Endothelial cell of hepatic sinusoid (primary cell): ENCODE results near the gene CMTM8.
"Not testable (repeated sequence)": the region's sequence is repeated elsewhere in the genome, so short reads cannot be mapped to it uniquely, and the experiment has no call there.

Experiments used
- in situ Hi-C: cut with HindIII; loops from 2 replicates; pipeline ENCODE4 v1.10.0; 2017; ENCODE audit warnings: low sequenced_read_pairs

CMTM8 gene

GRCh38 chr3:32371461-32372212, 133.2 kb downstream of the CMTM8 start:
- in situ Hi-C loops: no loop called here

GRCh38 chr3:32372213-32372490, 133.7 kb downstream of the CMTM8 start:
- in situ Hi-C loops: no loop called here

GRCh38 chr3:32373276-32373675, 134.8 kb downstream of the CMTM8 start:
- in situ Hi-C loops: no loop called here

GRCh38 chr3:32373844-32374243, 135.4 kb downstream of the CMTM8 start:
- in situ Hi-C loops: no loop called here

DNA sequence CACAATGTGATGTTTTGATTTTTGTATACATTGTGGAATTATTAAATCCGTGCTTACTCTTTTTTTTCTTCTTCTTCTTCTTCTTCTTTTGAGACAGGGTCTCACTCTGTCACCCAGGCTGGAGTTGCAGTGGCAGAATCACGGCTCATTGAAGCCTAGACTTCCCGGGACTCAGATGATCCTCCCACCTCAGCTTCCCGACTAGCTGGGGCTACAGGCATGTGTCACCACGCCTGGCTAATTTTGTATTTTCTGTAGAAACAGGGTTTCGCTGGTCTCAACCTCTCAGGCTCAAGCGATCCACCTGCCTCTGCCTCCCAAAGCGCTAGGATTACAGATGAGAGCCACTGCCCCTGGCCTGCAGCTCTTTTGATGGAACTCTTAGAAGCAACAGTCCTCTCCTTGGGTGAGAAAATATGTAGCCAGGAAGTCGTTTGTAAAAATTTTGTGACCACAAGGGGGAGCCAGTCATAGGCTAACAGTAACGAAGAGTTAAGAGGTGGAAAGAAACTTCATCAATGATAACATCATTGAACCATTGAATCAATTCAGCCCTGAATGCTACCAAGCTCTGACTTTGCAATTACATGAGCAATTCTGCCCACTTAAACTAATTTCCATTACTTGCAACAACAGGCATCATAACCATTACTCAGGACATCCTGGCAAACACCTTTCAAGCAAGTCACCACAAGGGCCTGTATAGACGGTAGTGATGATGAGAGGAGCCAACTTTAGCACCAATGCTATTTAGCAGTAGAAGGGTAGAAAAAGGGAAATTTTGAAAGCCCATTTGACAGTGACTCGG, 136.5 kb downstream of the CMTM8 start:
- in situ Hi-C loops: no loop called here

DNA sequence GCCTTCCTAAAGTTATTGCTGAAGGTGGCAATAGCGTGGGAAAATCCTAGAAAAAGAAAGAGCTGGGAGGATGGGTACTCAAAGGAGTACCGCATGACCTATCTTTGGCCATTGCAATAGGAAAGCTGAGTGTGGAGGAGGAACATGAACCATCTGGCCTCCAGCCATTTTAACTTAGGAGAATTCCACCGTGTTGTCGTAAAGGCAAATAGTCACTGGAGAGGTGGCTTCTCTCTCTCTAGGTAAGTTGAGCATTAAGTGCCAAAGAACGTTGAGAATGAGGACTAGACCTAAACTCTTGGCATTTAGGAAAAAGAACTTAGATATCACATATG, 137.1 kb downstream of the CMTM8 start:
- in situ Hi-C loops: no loop called here

DNA sequence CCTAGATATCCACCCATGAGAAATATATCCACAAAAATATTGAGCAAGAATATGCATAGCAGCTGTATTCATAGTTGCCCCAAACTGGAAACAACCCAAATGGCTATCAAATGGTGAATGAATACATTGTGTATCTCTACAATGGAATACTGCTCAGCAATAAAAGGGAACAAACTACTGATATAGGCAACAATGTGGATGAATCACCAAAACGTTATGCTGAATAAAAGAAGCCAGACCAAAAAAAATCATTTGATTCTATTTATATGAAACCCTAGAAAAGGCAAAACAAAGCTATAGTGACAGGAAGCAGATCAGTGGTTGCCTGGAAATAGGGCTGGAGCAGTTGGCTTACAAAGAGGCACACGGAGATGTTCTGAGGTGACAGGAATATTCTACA, 137.6 kb downstream of the CMTM8 start:
- in situ Hi-C loops: no loop called here

DNA sequence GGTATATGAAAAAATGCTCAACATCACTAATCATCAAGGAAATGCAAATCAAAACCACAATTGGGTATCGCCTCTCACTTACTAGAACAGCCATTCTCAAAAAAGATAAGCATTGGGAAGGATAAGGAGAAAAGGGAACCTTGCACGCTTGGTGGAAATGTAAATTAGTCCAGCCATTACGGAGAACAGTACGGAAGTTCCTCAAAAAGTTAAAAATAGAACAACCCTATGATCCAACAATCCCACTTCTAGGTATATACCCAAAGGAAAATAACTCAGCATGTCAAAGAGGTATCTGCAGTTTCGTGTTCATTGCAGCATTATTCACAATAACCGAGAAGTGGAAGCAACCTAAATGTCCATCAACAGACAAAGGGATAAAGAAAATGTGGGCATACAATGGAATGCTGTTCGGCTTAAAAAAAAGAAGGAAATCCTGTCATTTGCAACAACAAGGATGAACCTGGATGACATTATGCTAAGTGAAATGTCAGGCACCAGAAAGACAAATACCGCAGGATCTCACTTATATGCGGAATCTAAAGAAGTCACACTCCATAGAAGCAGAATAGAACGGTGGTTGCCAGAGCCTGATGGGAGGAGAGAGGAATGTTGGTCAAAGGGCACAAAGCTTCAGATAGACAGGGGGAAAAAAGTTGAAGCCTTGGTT, 141.5 kb downstream of the CMTM8 start:
- in situ Hi-C loops: no loop called here

DNA sequence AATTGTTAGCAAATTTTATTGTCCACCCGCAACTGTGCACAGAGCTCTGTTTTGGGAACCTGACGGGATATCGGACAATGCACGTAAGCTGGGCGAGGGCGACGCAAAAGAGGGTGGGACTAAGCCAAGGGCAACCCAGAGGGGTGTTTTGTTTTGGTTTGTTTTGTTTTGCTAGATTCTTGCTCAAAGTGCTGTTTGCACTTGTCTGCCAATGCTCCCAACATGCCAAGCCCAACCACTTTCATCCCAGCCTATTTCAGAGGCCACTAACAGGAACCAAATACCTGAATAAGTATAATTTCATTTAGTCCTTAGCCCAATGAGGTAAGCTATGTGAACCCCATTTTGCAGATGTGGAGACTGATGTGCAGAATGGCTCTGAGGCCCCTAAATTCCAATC, 143.4 kb downstream of the CMTM8 start:
- in situ Hi-C loops: no loop called here

GRCh38 chr3:32383136-32383711, 144.7 kb downstream of the CMTM8 start:
- in situ Hi-C loops: no loop called here

GRCh38 chr3:32384938-32385337, 146.5 kb downstream of the CMTM8 start:
- in situ Hi-C loops: no loop called here

GRCh38 chr3:32387512-32387911, 149.0 kb downstream of the CMTM8 start:
- in situ Hi-C loops: no loop called here

DNA sequence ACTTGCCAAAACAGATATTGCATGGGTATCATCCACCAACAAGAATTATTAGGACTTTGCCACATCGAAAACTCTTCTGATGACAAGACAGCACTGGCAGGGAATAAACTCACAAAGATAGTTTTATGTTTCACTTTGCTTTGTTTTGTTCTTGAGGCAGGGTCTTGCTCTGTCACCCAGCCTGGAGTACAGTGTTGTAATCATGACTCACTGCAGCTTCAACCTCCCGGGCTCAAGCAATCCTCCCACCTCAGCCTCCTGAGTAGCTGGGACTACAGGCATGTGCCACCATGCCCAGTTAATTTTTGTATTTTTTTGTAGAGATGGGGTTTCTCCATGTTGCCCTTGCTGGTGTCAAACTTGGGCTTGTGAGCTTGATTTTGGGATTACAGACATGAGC, 151.1 kb downstream of the CMTM8 start:
- in situ Hi-C loops: not testable (repeated sequence)

DNA sequence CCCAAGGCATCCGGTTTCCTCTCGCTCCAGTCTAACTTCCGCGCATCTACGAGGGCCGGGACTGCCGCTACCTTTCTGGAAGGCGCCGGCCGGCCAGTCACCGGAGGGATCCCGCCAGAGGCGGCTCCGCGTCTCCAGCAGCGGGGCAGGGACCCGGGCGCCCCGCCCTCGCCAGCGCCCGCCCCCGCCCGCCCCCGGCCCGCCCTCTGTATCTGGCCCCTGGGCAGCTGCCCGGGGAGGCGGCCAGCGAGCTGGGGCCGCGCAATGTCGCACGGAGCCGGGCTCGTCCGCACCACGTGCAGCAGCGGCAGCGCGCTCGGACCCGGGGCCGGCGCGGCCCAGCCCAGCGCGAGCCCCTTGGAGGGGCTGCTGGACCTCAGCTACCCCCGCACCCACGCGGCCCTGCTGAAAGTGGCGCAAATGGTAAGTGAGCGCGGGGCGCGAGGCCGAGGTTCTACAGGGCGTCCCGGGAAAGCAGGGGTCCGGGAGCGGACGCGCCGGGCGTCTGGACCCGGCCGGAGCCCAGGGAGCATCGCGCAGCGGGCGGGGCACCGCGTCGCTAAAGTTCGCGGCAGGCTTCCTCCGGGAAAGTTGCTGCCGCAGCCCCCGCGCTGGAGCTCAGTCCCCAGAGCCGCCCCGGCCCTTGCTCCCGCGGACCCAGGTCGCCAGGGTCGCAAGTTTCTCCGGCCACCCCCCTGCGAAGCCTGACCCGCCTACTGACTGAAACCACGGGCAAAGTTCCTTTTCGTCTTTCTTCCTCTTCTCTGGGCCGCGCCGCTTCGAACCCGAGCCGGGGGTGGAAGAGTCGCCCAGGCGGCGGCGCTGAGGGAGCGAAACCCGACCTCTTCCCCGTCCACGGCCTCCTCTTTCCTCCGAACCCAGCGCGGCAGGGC, 153.4 kb downstream of the CMTM8 start, which contains the start of gene CMTM7:
Gene CMTM7, plus strand, starts transcription at position 211 of the 893 bp plus-strand sequence. Its CDS starts 54 bp downstream, at position 265.
- in situ Hi-C loops: no loop called here

DNA sequence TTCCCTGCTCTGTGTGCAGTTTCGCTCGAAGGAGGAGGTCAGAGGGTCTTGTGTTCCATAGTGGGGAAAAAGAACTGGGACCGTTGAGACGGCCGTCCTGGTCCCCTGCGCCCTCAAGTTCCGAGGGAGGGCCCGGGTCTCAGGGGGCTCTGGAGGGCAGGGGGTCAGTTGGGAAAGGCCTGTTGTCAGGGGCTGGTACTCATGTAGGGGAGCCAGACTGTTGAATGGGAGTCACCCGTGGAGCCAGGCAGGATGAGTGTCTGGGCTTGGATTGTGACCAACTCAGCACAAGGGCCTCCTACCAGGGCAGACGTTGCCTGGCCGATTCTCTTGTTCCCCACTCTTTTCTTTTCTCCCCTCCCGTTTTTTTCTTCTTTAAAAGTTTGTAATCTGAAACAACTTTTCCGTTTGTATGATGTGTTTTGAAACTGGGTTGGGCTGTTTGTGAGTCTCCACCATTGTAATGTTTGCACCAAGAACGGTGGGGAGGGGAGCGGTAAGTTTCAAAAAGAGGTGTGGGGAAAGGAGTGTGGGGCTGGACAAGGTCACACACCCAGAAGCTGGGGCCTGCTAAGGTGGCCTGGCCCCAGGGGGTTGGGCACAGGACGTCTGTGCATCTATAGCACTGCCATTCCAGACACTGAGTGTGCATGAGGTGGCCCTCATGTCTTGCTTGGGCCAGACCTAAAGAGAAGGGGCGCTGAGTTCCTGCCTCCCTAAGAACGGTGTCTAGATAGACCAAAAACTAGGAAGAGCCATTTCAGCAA, 154.2 kb downstream of the CMTM8 start:
- in situ Hi-C loops: no loop called here

DNA sequence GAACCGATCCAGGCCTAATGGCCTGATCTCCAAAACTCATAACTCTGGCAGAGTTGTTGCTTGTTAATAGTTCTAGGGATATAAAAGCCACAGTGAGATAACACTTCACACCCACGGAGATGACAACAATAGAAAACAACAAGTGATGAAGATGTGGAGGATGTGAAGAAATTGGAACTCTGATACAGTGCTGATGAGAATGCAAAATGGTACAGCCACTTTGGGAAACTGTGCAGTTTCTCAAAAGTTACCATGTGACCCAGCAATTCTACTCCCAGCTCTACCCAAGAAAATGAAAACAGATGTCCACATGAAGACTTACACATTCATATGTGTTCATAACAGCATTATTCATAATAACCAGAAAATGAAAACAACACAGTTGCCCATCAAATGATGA, 157.0 kb downstream of the CMTM8 start:
- in situ Hi-C loops: no loop called here

DNA sequence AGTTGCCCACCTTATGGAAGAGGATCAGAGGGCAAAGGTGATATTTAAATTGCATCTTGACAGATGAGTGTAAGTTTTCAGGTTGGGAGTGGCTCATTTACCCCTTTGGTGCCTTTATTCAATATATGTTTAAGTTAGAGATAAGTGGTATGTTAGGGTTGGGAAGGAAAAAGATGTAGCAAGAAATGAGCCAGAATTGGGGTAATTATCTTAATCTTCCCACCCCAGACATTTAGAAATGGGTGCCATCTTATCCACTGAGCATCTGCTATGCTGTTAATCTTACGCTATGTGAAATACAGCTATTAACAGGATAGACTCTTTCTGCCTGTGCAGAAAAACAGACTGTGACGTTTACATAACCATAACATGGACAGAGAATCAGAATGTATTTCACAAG, 159.5 kb downstream of the CMTM8 start:
- in situ Hi-C loops: no loop called here

- in situ Hi-C loops: no loop called here
Measured at GRCh38 chr3:32398531-32398930, 160.1 kb downstream of the CMTM8 start.

- in situ Hi-C loops: no loop called here
Measured at GRCh38 chr3:32399030-32399620, 160.6 kb downstream of the CMTM8 start.

- in situ Hi-C loops: no loop called here
Measured at GRCh38 chr3:32401126-32401525, 162.6 kb downstream of the CMTM8 start.
